Measurements from ENCODE around the gene BCL11A. TPM values are rescaled to one million over a fixed set of nuclear protein-coding genes. Genes with fewer than 3 reads are reported as not detected.

The BCL11A gene
- total RNA-seq, 1 donor from 2014 or later: 2.2 TPM

DNA sequence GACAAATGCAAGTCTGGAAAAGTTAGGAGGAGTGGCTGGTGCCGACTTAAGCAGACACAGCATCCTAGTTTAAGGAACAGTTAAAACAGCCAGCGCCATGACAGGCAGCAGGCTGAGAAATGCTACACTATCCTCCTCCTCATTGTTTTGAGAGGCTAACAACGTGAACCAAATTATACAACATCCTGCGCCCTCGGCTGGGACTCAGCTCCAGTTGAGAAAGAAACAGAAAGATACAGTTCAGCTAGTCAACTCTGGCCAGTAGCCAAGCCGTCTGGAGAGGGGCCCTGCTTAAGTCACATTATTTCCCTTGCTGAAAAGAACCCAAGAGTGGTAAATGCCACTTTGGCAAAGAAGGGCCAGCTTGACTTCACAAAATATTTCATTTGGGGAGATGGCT is 90.2 kb downstream of the BCL11A start:
- Mint-ChIP-seq H3K4me1 (no peaks in the 10 kb centered on the region), H3K27ac (ENCODE audit: unreplicated experiment) (no peak overlapping the region), H3K9me3 (no peaks in the 10 kb centered on the region), H3K4me3 (no peak overlapping the region), H3K27me3 (ENCODE audit: low read depth) (no peaks in the 10 kb centered on the region), H3K36me3 (ENCODE audit: low read depth) (peaks cover 2% of the 10 kb centered on the region)
- DNase-seq (ENCODE audit: low read depth, low spot score): no peak
- TF ChIP-seq, protein P1, sequence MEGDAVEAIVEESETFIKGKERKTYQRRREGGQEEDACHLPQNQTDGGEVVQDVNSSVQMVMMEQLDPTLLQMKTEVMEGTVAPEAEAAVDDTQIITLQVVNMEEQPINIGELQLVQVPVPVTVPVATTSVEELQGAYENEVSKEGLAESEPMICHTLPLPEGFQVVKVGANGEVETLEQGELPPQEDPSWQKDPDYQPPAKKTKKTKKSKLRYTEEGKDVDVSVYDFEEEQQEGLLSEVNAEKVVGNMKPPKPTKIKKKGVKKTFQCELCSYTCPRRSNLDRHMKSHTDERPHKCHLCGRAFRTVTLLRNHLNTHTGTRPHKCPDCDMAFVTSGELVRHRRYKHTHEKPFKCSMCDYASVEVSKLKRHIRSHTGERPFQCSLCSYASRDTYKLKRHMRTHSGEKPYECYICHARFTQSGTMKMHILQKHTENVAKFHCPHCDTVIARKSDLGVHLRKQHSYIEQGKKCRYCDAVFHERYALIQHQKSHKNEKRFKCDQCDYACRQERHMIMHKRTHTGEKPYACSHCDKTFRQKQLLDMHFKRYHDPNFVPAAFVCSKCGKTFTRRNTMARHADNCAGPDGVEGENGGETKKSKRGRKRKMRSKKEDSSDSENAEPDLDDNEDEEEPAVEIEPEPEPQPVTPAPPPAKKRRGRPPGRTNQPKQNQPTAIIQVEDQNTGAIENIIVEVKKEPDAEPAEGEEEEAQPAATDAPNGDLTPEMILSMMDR (conservative IDR thresholded peaks at IDR 0.05): no peak

DNA sequence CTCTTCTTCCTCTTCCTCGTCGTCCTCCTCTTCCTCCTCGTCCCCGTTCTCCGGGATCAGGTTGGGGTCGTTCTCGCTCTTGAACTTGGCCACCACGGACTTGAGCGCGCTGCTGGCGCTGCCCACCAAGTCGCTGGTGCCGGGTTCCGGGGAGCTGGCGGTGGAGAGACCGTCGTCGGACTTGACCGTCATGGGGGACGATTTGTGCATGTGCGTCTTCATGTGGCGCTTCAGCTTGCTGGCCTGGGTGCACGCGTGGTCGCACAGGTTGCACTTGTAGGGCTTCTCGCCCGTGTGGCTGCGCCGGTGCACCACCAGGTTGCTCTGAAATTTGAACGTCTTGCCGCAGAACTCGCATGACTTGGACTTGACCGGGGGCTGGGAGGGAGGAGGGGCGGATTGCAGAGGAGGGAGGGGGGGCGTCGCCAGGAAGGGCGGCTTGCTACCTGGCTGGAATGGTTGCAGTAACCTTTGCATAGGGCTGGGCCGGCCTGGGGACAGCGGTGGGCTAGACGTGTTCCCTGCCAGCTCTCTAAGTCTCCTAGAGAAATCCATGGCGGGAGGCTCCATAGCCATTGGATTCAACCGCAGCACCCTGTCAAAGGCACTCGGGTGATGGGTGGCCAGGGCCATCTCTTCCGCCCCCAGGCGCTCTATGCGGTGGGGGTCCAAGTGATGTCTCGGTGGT is 91.9 kb downstream of the BCL11A start:
- Mint-ChIP-seq H3K4me1 (no peaks in the 10 kb centered on the region), H3K36me3 (ENCODE audit: low read depth) (peaks cover 2% of the 10 kb centered on the region), H3K27ac (ENCODE audit: unreplicated experiment) (no peak overlapping the region), H3K4me3 (no peak overlapping the region), H3K9me3 (no peaks in the 10 kb centered on the region), H3K27me3 (ENCODE audit: low read depth) (no peaks in the 10 kb centered on the region)
- TF ChIP-seq, protein P1 (conservative IDR thresholded peaks at IDR 0.05): no peak
- no peak for DNase-seq (ENCODE audit: low read depth, low spot score)

- TF ChIP-seq, protein P1 (conservative IDR thresholded peaks at IDR 0.05): no peak
These were observed 92.7 kb downstream of the BCL11A start for GRCh38 chr2:60460577-60461420.

GRCh38 chr2:60459851-60460250 is 93.6 kb downstream of the BCL11A start:
- H3K4me3 Mint-ChIP-seq: no peak overlapping the region
- peaks cover 5% of the 10 kb centered on the region for H3K4me1 Mint-ChIP-seq
- peaks cover 9% of the 10 kb centered on the region for H3K36me3 Mint-ChIP-seq (ENCODE audit: low read depth)
- no peak overlapping the region for H3K27ac Mint-ChIP-seq (ENCODE audit: unreplicated experiment)
- DNase-seq (ENCODE audit: low read depth, low spot score): no peak
- H3K9me3 Mint-ChIP-seq: peaks cover 4% of the 10 kb centered on the region
- TF ChIP-seq, protein P1 (conservative IDR thresholded peaks at IDR 0.05): no peak
- H3K27me3 Mint-ChIP-seq (ENCODE audit: low read depth): no peaks in the 10 kb centered on the region

More at GRCh38 chr2:60460577-60461420, 92.7 kb downstream of the BCL11A start:
- no peaks in the 10 kb centered on the region for H3K27me3 Mint-ChIP-seq (ENCODE audit: low read depth)
- DNase-seq (ENCODE audit: low read depth, low spot score): no peak
- H3K9me3 Mint-ChIP-seq: peaks cover 4% of the 10 kb centered on the region
- H3K36me3 Mint-ChIP-seq (ENCODE audit: low read depth): peaks cover 8% of the 10 kb centered on the region
- no peak overlapping the region for H3K4me3 Mint-ChIP-seq
- H3K27ac Mint-ChIP-seq (ENCODE audit: unreplicated experiment): no peak overlapping the region
- H3K4me1 Mint-ChIP-seq: peaks cover 4% of the 10 kb centered on the region

DNA sequence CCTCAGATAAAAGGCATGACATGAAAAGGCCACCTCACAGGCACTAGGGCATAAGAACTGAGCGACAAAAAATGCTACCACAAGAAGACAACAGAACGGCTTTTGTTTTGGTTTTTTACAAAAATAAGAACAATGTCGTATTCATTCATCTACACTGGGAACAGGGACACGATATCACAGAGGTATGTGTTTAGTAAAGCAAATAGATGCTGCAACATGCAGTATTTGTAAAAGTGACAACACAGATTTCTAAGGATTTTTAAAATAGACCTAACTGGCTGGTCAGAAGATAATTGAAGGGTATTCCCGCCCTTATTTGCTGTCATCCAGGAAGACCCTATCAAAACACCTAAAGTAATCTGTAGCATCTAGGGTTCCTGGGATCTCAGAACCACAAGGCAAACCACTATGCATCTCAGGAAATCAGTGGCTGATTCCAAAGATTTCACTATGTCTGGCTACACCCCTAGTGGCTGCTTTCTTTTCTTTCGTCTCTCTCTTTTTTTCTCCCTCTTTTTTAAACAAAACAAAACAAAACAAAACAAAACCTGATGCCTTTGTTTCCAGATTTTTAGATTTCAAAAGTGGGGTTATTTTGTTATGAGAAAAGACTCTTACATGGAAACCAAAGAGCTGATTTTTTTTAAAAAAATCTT is 97.2 kb downstream of the BCL11A start:
- Mint-ChIP-seq H3K9me3 (peaks cover 4% of the 10 kb centered on the region), H3K27ac (ENCODE audit: unreplicated experiment) (no peak overlapping the region), H3K4me3 (no peak overlapping the region), H3K36me3 (ENCODE audit: low read depth) (peaks cover 6% of the 10 kb centered on the region), H3K27me3 (ENCODE audit: low read depth) (no peaks in the 10 kb centered on the region), H3K4me1 (peaks cover 30% of the 10 kb centered on the region)
- TF ChIP-seq, protein P1 (conservative IDR thresholded peaks at IDR 0.05): no peak
- DNase-seq (ENCODE audit: low read depth, low spot score): no peak

Measured in neural crest cell (in vitro differentiated cells).